GM18508 (cell line): ENCODE measurements around the gene DENND2A.
"Not testable (repeated sequence)": the region's sequence is repeated elsewhere in the genome, so short reads cannot be mapped to it uniquely, and the experiment has no call there.

Source experiments
- ATAC-seq: cut with Tn5 transposase; IDR thresholded peaks from one replicate; pipeline ENCODE4 v1.9.1; 2021; ENCODE audit warnings: moderate number of reproducible peaks; ENCODE audit not compliant: insufficient read depth, unreplicated experiment

DENND2A gene

DNA sequence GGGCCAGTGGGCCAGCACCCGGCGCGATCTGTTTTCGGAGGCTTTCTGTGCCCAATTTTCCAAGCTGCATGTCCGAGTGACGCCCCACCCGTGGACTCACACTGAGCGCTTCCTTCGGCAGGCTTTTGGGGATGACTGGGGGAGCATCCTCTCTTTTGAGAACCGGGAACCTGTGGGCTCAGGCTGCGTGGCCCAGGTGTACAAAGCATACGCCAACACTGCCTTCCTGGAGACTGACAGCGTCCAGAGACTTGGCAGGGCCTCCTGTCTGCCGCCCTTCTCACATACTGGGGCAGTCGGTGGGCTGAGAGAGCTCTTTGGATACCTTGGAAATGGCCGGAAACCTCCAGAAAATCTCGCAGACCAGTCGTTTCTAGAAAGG, 33.2 kb upstream of the DENND2A start:
- no peak for ATAC-seq

DNA sequence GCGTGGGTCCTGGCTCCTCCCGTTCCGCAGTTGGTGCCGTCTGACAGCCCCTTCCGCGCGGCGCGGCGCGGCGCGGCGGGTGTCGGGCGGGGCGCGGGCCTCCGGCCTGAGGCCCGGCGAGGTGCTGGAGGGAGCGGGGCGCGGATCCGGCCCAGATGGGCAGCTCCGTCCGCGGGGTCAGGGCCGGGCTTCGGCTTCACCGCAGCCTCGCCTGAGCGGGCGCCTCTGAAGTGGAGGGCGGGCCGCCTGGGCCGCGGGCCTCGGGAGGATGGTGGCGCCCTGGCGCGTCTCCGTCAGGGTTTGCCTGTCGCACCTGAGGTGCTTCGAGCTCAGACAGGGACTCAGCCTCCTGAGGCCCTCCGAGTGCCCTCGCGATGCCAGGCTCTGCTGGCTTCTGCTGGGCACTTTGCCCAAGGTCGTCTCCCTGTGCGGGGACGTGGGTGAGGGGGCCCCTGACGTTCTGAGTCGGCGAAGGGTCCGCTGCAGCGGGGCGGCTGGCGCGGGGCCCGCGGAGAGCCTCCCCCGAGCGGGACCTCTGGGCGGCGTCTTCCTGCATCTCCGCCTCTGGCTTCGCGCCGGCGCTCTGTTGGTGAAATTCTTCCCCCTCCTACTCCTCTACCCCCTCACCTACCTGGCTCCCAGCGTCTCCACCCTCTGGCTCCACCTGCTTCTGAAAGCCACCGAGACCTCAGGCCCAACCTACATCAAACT, 32.6 kb upstream of the DENND2A start:
- ATAC-seq = no peak

DNA sequence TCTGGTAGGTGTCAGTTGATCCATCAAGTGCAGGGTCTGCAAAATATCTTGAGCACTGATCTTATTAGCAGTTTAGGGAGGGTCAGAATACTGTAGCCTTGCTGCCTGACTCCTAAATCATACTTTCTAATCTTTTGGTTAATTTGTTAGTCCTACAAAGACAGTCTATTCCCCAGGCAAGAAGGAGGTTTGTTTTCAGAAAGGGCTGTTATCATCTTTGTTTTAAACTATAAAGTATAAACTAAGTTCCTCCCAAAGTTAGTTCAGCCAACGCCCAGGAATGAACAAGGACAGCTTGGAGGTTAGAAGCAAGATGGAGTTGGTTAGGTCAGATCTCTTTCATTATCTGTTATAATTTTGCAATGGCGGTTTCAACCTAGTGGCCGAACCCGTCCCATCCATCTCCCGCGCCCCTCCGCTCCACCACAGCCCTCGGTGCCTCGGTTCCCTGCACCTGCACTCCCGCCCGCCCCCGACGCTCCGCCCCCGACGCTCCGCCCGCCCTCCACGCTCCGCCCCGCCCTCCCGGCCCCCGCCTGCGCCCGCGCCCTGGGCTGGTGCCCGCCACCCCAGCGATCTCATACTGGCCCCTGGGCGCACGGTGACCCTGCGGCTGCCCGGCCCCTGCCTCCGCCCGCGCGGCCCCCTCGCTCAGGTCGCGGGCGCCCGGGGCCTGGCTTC, 31.9 kb upstream of the DENND2A start, which contains the start of gene ADCK2:
Gene ADCK2, plus strand, starts transcription at position 564 of the 681 bp plus-strand sequence. CDS start 386 bp downstream, outside the sequence.
- no peak for ATAC-seq

DNA sequence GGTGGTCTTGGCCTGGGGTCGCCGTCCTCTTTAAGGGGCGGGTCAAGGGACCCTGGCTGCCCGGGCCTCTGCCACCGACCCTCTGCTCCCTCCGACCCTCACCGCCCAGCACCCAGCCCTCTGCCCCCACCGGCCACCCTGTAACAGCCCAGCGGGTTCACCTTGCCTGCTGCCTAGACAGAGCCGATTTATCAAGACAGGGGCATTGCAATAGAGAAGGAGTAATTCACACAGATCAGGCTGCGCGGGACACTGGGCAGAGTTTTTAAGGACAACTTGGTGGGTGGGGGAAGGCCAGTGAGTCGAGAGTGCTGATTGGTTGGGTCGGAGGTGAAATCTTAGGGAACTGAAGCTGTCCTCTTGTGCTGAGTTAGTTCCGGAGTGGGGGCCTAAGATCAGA, 31.4 kb upstream of the DENND2A start:
- no peak for ATAC-seq

GRCh38 chr7:140670343-140670935, 29.8 kb upstream of the DENND2A start:
- no peak for ATAC-seq

GRCh38 chr7:140669862-140670261, 29.2 kb upstream of the DENND2A start:
- not testable (repeated sequence) for ATAC-seq

DNA sequence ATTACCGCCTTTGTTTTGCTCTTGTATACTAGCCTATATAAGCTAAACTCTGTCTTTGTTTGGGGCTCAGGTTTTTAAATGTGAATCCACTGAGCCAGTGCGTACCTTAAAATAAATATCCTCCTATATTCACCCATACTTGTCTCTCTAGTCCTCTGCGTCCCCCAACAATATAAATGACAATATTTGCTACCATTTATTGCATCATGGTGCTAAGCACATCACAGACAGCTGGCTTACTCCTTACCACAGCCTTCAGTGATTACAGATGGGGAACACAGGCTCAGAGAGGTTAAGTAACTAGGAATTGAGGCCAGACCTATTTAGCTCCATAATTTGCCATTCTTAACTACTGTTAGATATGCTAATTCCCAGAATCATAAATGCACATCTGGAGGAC, 28.7 kb upstream of the DENND2A start:
- ATAC-seq = no peak

DNA sequence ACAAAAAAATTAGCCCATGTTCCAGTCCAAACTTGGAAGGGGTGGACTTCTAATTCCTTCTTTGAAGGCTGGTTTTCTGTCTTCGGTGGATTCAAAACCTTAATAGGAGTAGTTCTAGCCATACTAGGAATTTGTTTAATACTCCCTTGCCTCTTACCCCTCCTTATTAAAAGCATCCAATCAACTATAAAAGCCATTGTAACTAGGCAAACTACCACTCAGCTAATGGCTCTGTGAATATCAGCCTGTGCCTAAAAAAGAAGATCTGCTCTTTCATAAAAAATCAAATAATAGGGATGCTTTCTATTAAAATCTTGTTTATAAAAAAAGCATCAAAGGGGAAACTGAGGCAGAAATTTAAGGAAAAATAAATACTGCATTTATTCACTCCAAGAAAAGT, 28.0 kb upstream of the DENND2A start:
- no peak for ATAC-seq

GRCh38 chr7:140667476-140667875, 26.9 kb upstream of the DENND2A start:
- ATAC-seq = no peak

GRCh38 chr7:140662938-140663337, 22.3 kb upstream of the DENND2A start:
- ATAC-seq = not testable (repeated sequence)

GRCh38 chr7:140661124-140661523, 20.5 kb upstream of the DENND2A start:
- no peak for ATAC-seq

DNA sequence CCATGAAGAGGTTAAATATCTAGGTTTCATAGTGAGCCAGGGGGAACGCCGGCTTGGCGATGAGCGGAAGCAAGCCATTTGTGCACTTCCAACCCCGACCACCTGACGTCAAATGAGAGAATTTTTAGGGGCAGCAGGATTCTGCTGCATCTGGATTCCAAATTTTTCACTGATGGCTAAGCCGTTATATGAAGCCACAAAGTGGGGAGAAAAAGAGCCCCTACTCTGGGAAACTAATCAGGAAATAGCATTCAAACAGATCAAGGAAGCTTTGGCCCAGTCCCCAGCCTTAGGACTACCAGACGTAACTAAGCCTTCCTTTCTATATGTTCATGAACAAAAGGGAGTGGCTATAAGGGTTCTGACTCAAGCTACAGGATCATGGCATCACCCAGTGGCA, 19.2 kb upstream of the DENND2A start:
- ATAC-seq = no peak

DNA sequence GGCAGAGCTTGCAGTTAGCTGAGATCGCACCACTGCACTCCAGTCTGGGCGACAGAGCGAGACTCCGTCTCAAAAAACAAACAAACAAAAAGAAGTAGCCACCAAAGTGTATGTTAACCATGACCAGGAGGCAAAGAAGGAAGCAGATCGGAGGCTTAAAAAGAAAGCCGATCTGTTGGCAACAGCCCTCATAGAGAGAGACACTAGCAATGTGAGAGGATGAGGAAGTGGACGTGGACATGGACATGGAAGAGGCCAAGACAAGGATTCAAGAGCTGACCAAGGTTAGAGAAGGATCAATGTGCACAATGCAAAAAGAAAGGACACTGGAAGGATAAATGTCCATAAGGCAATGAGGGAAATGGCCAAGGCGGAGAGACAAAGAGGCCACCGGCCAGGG, 17.3 kb upstream of the DENND2A start:
- ATAC-seq = no peak

GRCh38 chr7:140656548-140657515, 16.2 kb upstream of the DENND2A start:
- ATAC-seq = peak; percentile 81

DNA sequence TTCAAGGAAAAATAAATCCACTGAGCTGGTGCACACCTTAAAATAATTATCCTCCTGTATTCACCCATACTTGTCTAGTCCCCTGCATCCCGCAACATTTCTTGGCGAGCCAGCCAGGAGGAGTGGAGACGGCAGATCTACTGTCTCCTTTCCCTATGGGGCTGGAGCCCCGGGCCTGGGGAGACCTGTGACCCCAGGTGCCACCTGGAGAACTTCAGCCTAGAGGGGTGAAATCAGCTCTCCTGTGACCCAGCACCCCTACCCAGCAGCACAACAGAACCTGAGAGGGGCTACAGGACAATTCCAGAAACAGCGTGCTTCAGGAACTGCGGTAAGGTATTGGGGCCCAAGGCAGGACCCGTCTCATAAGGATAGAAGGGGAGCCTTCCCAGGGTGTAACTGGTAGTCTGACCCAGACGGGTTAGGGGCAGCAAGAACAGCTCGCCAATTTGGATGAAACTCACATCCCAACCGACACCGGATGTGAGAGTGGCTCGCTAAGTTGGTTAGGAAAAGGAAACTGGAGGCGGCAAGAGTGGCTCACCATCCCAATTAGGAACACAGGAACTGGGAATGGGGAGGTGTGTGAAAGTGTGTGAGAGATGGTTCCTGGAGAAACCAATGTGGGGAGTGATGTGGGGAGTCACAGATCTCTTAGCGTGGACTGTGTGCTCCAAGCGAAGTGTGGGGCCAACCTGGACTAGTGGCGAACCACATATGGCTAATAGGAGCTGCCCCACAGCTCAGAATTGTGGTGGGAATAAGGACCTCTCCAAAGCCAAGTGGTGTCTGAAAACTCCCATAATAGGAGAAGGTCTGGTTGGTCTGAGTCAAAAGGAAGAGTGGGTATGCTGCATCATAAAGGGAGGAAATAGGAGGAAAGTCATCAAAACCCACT, 15.1 kb upstream of the DENND2A start:
- ATAC-seq = no peak

DNA sequence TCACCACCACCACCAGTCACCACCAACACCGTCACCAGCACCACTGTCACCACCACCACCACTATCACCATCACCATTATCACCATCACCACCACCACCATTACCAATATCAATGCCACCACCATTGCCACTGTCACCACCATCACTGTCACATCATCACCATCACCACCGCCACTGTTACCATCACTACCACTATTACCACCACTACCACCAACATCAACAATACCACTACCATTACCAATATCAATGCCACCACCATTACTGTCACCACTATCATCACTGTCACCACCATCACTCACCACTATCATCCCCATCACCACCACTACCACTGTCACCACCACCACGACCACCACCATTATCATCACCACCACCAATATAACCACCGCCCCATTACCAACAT, 14.0 kb upstream of the DENND2A start:
- no peak for ATAC-seq

DNA sequence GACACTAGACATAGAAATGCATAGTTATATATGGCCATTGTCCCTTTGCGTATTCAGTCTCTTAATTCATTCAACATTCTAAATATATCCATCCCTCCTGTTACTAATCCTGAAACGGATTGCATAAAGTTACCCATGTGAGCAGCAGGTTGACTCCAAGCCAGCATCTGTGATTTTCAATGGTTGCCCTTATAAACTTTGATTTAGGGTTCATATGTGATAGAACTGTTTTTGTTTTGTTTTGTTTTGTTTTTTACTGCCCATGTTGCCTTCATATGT, 13.4 kb upstream of the DENND2A start:
- ATAC-seq = no peak

- ATAC-seq = no peak
These were observed 12.9 kb upstream of the DENND2A start for GRCh38 chr7:140653319-140654108.

- no peak for ATAC-seq
These were observed 9.8 kb upstream of the DENND2A start for GRCh38 chr7:140650367-140650766.
